HCT116 (cell line): ENCODE data around the gene CILP2.

ENCODE experiments used
- CEBPB ChIP-seq: IDR thresholded peaks from 2 replicates; pipeline ENCODE4 v1.6.1; 2012; ENCODE audit warnings: low read depth
- EGR1 ChIP-seq: IDR thresholded peaks from 2 replicates; pipeline ENCODE4 v1.6.1; 2012; ENCODE audit warnings: low read depth
- EZH2phosphoT487 ChIP-seq: fragments of 200-600 bp; IDR thresholded peaks from 2 replicates; pipeline ENCODE4 v1.6.1; 2018; ENCODE audit warnings: antibody characterized with exemption, borderline replicate concordance
- SP1 ChIP-seq: IDR thresholded peaks from 2 replicates; pipeline ENCODE4 v1.6.1; 2012; ENCODE audit warnings: low read depth
- TF ChIP-seq, protein P1 (sequence below): IDR thresholded peaks from 2 replicates; pipeline ENCODE4 v1.6.1; 2012

DNA sequence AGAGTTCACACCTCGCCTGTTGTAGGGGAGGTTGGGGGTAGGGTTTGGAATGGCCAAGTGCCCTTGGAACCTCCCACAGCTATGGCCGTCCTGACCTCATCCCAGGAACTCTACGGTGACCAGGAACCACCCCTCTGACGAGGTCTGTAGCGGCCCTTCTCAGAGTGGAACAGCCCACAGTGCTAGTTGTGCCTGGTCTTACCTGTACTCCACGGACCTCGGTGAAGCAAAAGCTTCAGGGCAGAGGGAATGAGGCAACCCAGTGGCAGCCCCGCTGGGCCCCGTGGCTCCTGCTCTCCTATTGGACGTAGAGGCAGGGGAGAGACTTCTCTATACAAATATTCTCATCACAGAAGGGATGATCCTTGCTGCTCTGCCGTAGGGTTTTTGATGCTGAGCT is 29.8 kb upstream of the CILP2 start:
- TF ChIP-seq, protein P1, sequence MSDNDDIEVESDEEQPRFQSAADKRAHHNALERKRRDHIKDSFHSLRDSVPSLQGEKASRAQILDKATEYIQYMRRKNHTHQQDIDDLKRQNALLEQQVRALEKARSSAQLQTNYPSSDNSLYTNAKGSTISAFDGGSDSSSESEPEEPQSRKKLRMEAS, result no peak
- no peak for TF ChIP-seq CEBPB
- TF ChIP-seq EGR1, result no peak
- TF ChIP-seq EZH2phosphoT487, result no peak
- no peak for TF ChIP-seq SP1
